HG03432 (cell line): ENCODE measurements around the gene SRPK1.

ENCODE experiments used
- ATAC-seq: cut with Tn5 transposase; IDR thresholded peaks from one replicate; pipeline ENCODE4 v1.9.1; 2021; ENCODE audit warnings: mild to moderate bottlenecking, moderate library complexity; ENCODE audit not compliant: unreplicated experiment

The SRPK1 gene

GRCh38 chr6:35903679-35904078, 17.2 kb downstream of the SRPK1 start:
- ATAC-seq: no peak

DNA sequence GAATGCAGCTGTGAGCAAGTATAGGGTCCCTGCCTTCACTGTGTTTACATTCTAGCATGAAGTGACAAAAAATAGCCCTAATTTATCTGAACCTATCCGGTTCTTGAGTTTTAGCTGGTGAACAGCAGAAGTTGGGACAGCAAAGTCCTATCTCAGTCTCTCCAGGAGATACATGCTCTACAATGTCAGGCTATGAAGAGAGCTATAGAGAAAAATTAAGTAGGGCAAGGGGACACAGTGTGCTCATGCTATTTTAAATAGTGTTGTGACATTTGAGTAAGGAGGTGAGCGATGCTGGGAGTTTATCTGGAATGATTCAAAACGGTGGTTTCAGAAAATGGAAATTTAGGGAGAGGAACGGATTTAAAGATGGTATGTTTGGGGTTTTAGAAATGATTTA, 20.4 kb downstream of the SRPK1 start:
- ATAC-seq: no peak

DNA sequence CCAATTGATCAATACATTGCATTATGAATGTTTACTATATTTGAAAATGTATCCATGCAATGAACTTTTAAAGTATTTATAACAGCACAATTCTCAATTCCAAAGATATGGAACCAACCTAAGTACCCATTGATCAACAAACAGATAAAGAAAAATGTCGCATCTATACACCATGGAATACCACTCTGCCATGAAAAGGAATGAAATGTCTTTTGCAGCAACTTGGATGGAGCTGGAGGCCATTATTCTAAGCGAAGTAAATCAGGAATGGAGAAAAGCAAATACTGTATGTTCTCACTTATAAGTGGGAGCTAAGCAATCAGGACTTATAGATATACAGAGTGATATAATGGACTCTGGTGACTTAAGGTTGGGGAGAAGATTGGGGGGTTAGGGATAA, 22.9 kb downstream of the SRPK1 start:
- no peak for ATAC-seq

- ATAC-seq: no peak
Observed at GRCh38 chr6:35897486-35897885, 23.4 kb downstream of the SRPK1 start.

DNA sequence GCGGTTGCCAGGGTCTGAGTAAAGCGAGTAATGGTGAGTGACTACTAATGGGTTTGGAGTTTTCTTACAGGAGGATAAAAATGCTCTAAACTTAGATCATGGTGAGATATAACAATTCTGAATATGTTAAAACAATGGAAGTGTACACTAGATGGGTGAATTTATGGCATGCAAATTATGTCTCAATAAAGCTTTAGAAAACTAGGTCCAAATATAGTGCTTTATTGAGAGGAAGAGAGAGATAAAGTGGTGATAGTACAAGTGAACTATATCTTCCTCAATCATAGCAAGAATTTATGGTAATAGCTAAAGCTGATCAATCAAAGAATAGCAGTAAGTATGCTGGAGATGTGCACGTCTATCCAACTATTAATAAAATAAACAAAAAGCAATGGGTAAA, 23.9 kb downstream of the SRPK1 start:
- no peak for ATAC-seq

DNA sequence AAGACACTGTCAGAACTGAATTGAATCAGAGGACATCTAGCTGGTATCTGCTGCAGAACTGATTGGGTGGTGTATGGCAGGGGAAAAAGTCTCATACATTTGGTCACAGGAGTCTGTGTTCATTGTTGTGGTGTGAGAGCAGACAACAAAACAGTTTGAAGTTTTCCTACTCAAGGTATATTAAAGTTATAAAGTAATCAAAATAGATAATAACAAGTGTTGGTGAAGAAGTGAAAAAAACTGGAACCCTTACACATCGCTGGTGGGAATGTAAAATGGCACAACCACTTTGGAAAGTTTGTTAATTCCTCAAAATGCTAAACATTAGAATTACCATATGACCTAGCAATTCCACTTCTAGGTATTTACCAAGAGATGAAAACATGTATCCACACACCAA, 24.7 kb downstream of the SRPK1 start:
- no peak for ATAC-seq

DNA sequence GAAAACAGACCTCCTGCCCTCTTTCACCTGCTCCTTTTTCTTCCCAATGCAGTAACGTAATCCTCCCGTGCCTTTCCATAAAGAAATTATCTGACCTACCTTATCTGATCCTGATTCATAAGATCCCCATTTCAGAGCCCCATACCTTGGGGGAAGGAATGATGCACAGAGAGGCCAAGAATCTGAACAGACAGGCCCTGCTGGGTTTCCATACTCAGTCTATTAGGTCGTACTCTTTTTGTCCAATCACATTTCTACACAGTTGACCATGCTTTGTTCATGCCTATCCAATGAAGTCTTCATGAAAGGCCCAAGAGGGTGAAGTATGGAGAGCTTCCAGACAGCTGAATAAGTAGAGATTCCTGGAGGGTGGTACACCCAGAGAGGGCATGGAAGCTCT, 25.3 kb downstream of the SRPK1 start:
- ATAC-seq: no peak

- ATAC-seq: no peak
Observed at GRCh38 chr6:35894776-35895175, 26.1 kb downstream of the SRPK1 start.

DNA sequence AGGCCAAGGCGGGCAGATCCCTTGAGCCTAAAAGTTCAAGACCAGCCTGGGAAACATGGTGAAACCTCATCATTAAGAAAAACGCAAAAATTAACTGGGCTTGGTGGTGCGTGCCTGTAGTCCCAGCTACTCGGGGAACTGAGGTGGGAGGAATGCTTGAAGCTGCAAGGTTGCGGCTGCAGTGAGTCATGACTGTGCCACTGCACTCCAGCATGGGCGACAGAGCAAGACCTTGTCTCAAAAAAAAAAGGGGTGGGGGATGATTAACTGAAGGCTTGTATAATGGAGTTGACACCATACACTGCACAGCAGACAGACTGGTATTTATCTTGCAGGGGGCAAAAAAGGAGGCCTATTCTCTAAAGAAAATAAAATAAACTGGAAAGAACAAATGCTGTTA, 27.7 kb downstream of the SRPK1 start:
- ATAC-seq: no peak

DNA sequence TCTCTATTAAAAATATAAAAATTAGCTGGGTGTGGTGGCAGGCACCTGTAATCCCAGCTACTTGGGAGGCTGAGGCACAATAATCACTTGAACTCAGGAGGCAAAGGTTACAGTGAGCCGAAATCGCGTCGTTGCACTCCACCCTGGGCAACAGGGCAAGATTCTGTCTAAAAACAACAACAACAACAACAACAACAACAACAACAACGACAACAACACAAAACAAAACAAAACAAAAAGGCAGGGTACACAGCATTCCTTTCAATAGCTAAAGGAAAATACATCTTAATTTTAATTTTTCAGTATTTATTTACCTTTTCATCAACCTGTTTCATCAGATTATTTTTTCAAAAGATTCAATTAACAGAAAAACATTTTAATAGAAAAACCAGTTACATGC, 28.4 kb downstream of the SRPK1 start:
- ATAC-seq: no peak

DNA sequence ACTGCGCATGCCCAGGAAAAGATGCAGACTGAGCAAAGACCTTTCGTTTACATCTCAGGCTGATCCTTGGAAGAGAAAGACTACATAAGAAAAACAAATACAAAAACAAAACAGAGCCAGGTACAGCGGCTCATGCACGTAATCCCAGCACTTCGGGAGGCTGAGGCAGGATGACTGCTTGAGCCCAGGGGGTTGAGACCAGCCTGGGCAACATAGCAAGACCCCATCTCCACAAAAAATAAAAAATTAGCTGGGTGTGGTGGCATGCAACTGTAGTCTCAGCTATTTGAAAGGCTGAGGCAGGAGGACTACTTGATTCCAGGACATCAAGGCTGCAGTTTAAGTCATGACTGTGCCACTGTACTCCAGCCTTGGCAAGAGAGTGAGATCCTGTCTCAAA, 41.7 kb downstream of the SRPK1 start:
- no peak for ATAC-seq

DNA sequence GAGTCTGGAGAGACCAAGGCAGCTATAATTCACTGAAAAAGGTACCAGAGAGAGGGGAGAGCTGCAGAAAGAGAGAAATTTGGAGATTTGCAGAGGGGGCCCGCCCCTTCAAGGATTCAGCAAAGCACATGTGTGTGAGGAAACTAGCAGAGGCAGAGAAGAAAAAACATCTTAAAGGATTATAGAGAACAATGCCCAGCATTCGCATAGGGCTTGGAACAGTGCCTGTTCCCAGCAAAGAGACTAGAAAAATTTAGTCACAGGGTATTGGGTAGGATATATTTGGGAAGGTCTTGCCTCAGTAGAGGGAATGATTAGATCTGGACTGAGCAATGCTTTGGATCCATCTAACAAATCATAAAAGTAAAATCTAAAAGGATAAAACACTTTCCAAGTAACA, 44.0 kb downstream of the SRPK1 start:
- ATAC-seq: no peak

DNA sequence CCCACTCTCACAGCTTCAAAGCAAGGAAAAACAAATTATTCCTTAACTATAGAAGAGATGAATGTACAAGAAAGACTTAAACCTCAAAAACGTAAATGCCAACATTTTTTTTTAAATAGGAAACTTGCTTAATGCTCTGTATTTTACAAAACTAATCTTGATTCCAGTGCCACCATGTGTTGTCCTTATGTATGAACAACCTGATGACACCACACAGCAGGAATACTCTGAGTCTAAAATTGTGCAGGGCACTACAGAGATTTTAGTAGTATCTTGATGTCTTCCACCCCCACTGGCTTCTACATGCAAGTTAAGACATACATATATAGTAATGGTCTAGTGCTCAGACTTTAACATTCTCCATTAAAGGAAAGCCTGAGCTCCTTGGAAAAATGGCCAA, 46.2 kb downstream of the SRPK1 start:
- no peak for ATAC-seq

- no peak for ATAC-seq
Observed at GRCh38 chr6:35859367-35859766, 61.5 kb downstream of the SRPK1 start.

GRCh38 chr6:35857853-35858252, 63.0 kb downstream of the SRPK1 start:
- ATAC-seq: no peak

DNA sequence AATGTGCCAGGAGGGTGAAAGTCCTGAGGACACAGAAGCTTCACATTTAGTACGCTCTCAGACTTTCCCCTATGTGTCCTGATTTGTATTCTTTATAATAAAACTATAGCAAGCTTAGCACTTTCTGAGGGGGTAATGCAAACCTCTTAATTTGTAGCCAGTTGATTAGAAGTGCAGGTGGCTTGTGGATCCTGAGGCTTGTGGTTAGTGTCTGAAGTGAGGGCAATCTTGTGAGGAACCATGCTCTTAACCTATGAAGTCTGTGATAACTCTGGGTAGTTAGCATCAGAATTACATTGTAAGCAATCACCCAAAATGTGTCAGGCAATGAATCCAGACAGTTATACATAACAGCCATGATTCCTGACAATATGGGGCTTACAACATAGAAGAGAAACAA, 64.6 kb downstream of the SRPK1 start:
- no peak for ATAC-seq

DNA sequence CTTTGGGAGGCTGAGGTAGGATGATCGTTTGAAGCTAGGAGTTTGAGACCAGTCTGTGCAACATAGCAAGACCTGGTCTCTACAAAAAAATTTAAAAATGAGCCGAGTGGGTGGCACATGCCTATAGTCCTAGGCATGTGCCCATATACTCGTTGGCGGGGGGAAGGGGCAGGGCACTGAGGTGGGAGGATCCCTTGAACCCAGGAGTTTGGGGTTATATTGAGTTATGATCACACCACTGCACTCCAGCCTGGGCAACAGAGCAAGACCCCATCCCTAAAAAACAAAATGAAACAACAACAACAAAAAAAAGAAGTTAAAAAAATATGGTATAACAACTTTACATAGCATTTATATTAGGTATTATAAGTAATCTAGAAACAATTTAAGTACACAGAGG, 67.9 kb downstream of the SRPK1 start:
- no peak for ATAC-seq

DNA sequence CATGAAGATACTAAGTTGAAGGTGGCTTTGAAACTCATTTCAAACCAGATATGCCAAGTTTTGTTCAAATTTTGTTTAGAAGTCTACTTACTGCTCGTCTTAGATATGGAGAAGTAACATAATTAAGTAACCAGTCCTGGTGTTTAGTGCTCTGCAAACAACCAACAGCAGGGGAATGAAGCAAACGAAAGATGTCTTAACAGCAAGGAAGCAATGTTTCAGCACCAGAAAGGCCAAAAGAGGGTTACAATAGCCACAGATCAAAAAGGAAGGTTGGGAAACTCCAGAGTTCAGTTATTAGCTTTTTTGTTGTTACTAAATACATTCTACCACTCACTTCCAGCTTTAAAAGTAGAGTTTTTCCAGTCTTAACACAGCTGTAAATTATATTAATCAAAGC, 70.7 kb downstream of the SRPK1 start:
- ATAC-seq: no peak

DNA sequence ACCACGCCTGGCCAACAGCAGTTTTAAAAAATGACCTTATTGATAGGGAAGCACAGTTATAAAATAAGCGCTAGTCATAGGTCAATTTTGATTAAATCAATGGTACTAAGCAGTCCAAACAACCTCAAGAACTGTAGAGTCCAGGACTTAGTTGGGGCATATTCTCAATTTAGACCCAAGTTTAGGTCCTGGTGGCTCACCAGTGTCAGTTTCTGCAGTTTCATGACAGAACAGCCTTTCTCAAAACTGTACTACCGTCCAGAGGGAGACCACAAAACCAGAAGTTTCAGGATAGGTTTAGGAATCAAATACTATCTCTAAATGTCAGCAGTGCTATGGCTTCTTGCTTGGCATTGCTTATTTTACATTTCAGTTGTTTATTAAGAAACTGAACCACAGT, 76.6 kb downstream of the SRPK1 start:
- no peak for ATAC-seq

DNA sequence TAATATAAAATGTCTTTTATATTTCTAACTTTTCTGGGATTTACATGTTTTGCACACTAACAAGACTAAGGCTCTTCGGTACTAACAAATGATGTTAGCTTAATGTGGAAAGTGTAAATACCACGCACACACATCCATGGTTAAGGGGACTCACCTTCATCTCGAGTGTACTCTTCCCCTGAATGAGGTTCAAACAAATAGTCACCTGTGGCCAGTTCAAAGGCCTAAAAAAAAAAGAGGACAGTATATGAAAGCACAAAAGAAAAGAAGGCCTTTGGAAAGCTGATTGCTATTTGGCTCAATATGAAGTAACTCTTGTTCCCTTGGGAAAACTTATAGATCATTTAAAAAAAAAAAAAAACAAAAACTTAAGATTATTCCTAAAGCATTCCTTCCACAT, 78.5 kb downstream of the SRPK1 start:
- no peak for ATAC-seq

DNA sequence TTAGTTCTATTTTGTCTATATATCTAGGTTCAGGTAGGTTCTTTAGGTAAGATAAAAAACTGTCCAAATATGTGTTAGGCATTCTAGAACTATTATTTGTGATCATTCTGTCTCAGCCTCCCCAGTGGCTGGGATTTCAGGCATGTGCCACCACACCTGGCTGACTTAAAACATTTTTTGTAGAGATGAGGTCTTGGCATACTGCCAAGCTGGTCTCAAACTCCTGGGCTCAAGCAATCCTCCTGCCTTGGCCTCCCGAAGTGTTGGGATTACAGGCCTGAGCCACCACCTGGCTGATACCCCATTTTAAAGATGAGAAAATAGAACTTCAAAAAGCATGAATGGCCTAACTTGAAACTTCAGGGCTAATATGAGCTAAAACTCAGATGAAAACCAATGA, 81.9 kb downstream of the SRPK1 start:
- no peak for ATAC-seq

- no peak for ATAC-seq
Observed at GRCh38 chr6:35833536-35833935, 87.4 kb downstream of the SRPK1 start.

DNA sequence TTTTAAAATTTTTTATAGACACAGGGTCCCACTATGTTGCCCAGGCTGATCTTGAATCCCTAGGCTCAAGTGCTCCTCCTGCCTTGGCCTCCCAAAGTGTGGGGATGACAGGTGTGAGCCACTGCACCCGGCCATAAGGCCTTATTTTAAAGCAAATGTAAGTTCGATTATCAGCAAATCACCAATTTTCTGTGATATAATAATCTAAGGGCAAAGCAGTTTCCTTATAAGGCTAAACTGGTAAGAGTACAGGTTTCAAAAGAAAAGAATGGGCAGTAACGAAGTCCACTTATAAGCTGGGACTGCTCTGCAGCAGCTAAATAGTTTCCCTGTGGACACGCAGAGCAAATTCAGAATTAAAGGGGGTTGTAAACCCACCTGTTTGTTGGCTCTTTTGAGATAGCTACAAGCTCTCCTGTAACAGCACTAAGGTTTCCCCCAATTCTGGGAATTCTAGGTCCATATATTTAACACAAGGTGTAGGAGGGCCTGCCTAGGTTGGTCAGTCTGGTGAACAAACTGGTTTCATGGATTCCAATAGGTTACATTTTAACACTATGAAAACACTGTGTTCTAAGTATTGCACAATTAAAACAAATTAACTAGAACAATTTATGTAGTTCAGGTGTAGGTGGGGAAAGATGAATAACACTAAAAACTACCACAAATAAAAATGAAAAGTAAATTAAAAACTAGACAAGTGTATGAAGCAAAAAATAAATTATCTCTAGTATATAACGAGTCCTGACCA, 89.5 kb downstream of the SRPK1 start:
- no peak for ATAC-seq
